Activated T-helper 1 cell treated with anti-CD3 and anti-CD28 coated beads, Interleukin-12 subunit alpha, Interleukin-12 subunit beta, Interleukin-2, Interleukin-4 antibody, amounts not matched to agents 30 ng/mL and 10 ng/mL and 1 ng/mL, durations not matched to agents 14 hours and 24 hours and 36 hours (primary cell): ENCODE measurements around the gene PRDM16. TPM values are rescaled to one million over a fixed set of nuclear protein-coding genes. Genes with fewer than 3 reads are reported as not detected.

ENCODE experiments used
- DNase-seq: peaks from one replicate; pipeline ENCODE4 v3.0.0; 2021; ENCODE audit warnings: low spot score
- H3K27ac Mint-ChIP-seq: one replicate; pipeline ENCODE4 v1.8.0; 2021; ENCODE audit warnings: mild to moderate bottlenecking, mixed read lengths
- H3K27me3 Mint-ChIP-seq: one replicate; pipeline ENCODE4 v1.8.0; 2022; ENCODE audit warnings: mild to moderate bottlenecking, moderate library complexity, mixed read lengths; ENCODE audit not compliant: insufficient read depth
- H3K36me3 Mint-ChIP-seq: one replicate; pipeline ENCODE4 v1.8.0; 2021; ENCODE audit warnings: low read depth, mixed read lengths
- H3K4me1 Mint-ChIP-seq: one replicate; pipeline ENCODE4 v1.8.0; 2021; ENCODE audit warnings: low read depth, mixed read lengths
- H3K4me3 Mint-ChIP-seq: one replicate; pipeline ENCODE4 v1.8.0; 2021; ENCODE audit warnings: mild to moderate bottlenecking, moderate library complexity, mixed read lengths
- H3K9me3 Mint-ChIP-seq: one replicate; pipeline ENCODE4 v1.8.0; 2021; ENCODE audit warnings: mixed read lengths
- intact Hi-C: fragments of 100-400 bp; cut with micrococcal nuclease; formaldehyde crosslinking; loops from one replicate; pipeline ENCODE4 v1.15.1; 2024
- total RNA-seq: library from RNA; stranded (reverse); gene quantifications from 2 replicates; pipeline ENCODE4 v1.2.3, GENCODE V29; 2022

The PRDM16 gene
- total RNA-seq, 1 donor from 2014 or later = not detected

- Mint-ChIP-seq H3K4me3 (peak within 1 kb of the TSS; percentile 15), H3K9me3 (no peaks in the 10 kb centered on the region), H3K27me3 (peaks cover 12% of the 10 kb centered on the region), H3K36me3 (no peaks in the 10 kb centered on the region), H3K4me1 (no peaks in the 10 kb centered on the region), H3K27ac (no peak within 1 kb of the TSS)
- intact Hi-C loops = loop anchor here (1.0 kb wide), 2 partner anchors 30 to 165 kb away; no protein-coding TSS in a partner anchor
- no peak for DNase-seq
These were observed 385.1 kb downstream of the PRDM16 start, which contains the start of gene ARHGEF16 for GRCh38 chr1:3453891-3454810. TSS of gene ARHGEF16 (plus strand) at chr1:3454665. CDS start at chr1:3463085, 8,420 bp downstream.

GRCh38 chr1:3454811-3455618, 386.0 kb downstream of the PRDM16 start:
- intact Hi-C loops = no loop called here
- no peak overlapping the region for H3K4me3 Mint-ChIP-seq
- no peak for DNase-seq
- H3K4me1 Mint-ChIP-seq = no peaks in the 10 kb centered on the region
- no peaks in the 10 kb centered on the region for H3K9me3 Mint-ChIP-seq
- H3K36me3 Mint-ChIP-seq = no peaks in the 10 kb centered on the region
- no peak overlapping the region for H3K27ac Mint-ChIP-seq
- H3K27me3 Mint-ChIP-seq = peaks cover 12% of the 10 kb centered on the region

- no peaks in the 10 kb centered on the region for H3K9me3 Mint-ChIP-seq
- H3K36me3 Mint-ChIP-seq = no peaks in the 10 kb centered on the region
- DNase-seq = no peak
- H3K27ac Mint-ChIP-seq = no peak overlapping the region
- no peak overlapping the region for H3K4me3 Mint-ChIP-seq
- intact Hi-C loops = no loop called here
- peaks cover 12% of the 10 kb centered on the region for H3K27me3 Mint-ChIP-seq
- no peaks in the 10 kb centered on the region for H3K4me1 Mint-ChIP-seq
These were observed 386.9 kb downstream of the PRDM16 start for GRCh38 chr1:3455670-3456448.

- Mint-ChIP-seq H3K4me3 (no peak overlapping the region), H3K9me3 (no peaks in the 10 kb centered on the region), H3K27ac (no peak overlapping the region), H3K27me3 (peaks cover 12% of the 10 kb centered on the region), H3K36me3 (no peaks in the 10 kb centered on the region), H3K4me1 (no peaks in the 10 kb centered on the region)
- DNase-seq = no peak
- intact Hi-C loops = no loop called here
These were observed 387.5 kb downstream of the PRDM16 start for GRCh38 chr1:3456449-3456963.

GRCh38 chr1:3456964-3457909, 388.2 kb downstream of the PRDM16 start:
- Mint-ChIP-seq H3K27me3 (peaks cover 12% of the 10 kb centered on the region), H3K27ac (no peak overlapping the region), H3K36me3 (no peaks in the 10 kb centered on the region), H3K4me3 (no peak overlapping the region), H3K9me3 (no peaks in the 10 kb centered on the region), H3K4me1 (no peaks in the 10 kb centered on the region)
- intact Hi-C loops = no loop called here
- DNase-seq = no peak

- H3K27ac Mint-ChIP-seq = no peak overlapping the region
- H3K27me3 Mint-ChIP-seq = peaks cover 11% of the 10 kb centered on the region
- intact Hi-C loops = no loop called here
- H3K36me3 Mint-ChIP-seq = no peaks in the 10 kb centered on the region
- no peak for DNase-seq
- no peaks in the 10 kb centered on the region for H3K4me1 Mint-ChIP-seq
- no peaks in the 10 kb centered on the region for H3K9me3 Mint-ChIP-seq
- H3K4me3 Mint-ChIP-seq = no peak overlapping the region
These were observed 389.2 kb downstream of the PRDM16 start for GRCh38 chr1:3457910-3458883.

GRCh38 chr1:3459051-3459908, 390.3 kb downstream of the PRDM16 start:
- Mint-ChIP-seq H3K4me3 (no peak overlapping the region), H3K27ac (no peak overlapping the region)

GRCh38 chr1:3459940-3460671, 391.1 kb downstream of the PRDM16 start:
- H3K27me3 Mint-ChIP-seq = peaks cover 7% of the 10 kb centered on the region
- H3K36me3 Mint-ChIP-seq = no peaks in the 10 kb centered on the region
- intact Hi-C loops = no loop called here
- H3K4me3 Mint-ChIP-seq = no peak overlapping the region
- no peaks in the 10 kb centered on the region for H3K4me1 Mint-ChIP-seq
- DNase-seq = no peak
- H3K9me3 Mint-ChIP-seq = no peaks in the 10 kb centered on the region
- no peak overlapping the region for H3K27ac Mint-ChIP-seq

More at GRCh38 chr1:3459051-3459908, 390.3 kb downstream of the PRDM16 start:
- Mint-ChIP-seq H3K27me3 (peaks cover 10% of the 10 kb centered on the region), H3K9me3 (no peaks in the 10 kb centered on the region), H3K36me3 (no peaks in the 10 kb centered on the region), H3K4me1 (no peaks in the 10 kb centered on the region)
- intact Hi-C loops = no loop called here
- DNase-seq = no peak

GRCh38 chr1:3460672-3461131, 391.7 kb downstream of the PRDM16 start:
- Mint-ChIP-seq H3K27me3 (peaks cover 3% of the 10 kb centered on the region), H3K4me3 (no peak overlapping the region), H3K27ac (no peak overlapping the region), H3K4me1 (no peaks in the 10 kb centered on the region), H3K36me3 (no peaks in the 10 kb centered on the region), H3K9me3 (no peaks in the 10 kb centered on the region)
- DNase-seq = no peak
- intact Hi-C loops = no loop called here
